Calu3 (cell line): ENCODE data around the gene OR2B2. TPM values are rescaled to one million over a fixed set of nuclear protein-coding genes. Genes with fewer than 3 reads are reported as not detected.

Experiments used
- BruUV-seq: library from RNA; stranded (reverse); fragments of 400-500 nt; replicated peaks from 2 replicates; lab custom pipeline; 2021; lab: Mats Ljungman, UMichigan
- CTCF ChIA-PET: fragments of 300-600 bp; sonication (Branson Sonifier 250); formaldehyde crosslinking; loops from one replicate; lab custom pipeline; 2022; ENCODE audit warnings: antibody characterized with exemption; lab: Charles Lee
- DNase-seq: peaks from one replicate; pipeline ENCODE4 v3.0.0; 2022
- H3K27ac Mint-ChIP-seq: one replicate; pipeline ENCODE4 v1.8.0; 2022; ENCODE audit warnings: mixed read lengths; ENCODE audit not compliant: unreplicated experiment
- H3K27me3 Mint-ChIP-seq: one replicate; pipeline ENCODE4 v1.8.0; 2022; ENCODE audit warnings: mixed read lengths; ENCODE audit not compliant: unreplicated experiment
- H3K36me3 Mint-ChIP-seq: one replicate; pipeline ENCODE4 v1.8.0; 2022; ENCODE audit warnings: mild to moderate bottlenecking, moderate library complexity, mixed read lengths; ENCODE audit not compliant: insufficient read depth, unreplicated experiment
- H3K4me1 Mint-ChIP-seq: one replicate; pipeline ENCODE4 v1.8.0; 2022; ENCODE audit warnings: mild to moderate bottlenecking, low read depth, mixed read lengths; ENCODE audit not compliant: unreplicated experiment
- H3K4me3 Mint-ChIP-seq: one replicate; pipeline ENCODE4 v1.8.0; 2022; ENCODE audit warnings: mild to moderate bottlenecking, low read depth, moderate library complexity, mixed read lengths; ENCODE audit not compliant: unreplicated experiment
- H3K9me3 Mint-ChIP-seq: one replicate; pipeline ENCODE4 v1.8.0; 2022; ENCODE audit warnings: low read depth, mixed read lengths; ENCODE audit not compliant: unreplicated experiment
- CTCF ChIP-seq: fragments of 200-600 bp; IDR thresholded peaks from one replicate; pipeline ENCODE4 v1.8.0; 2022; ENCODE audit warnings: antibody characterized with exemption; ENCODE audit not compliant: unreplicated experiment
- intact Hi-C: fragments of 100-400 bp; cut with micrococcal nuclease; formaldehyde crosslinking; loops from one replicate; pipeline ENCODE4 v1.10.0; 2022; ENCODE audit not compliant: unreplicated experiment
- total RNA-seq: library from RNA; stranded (reverse); gene quantifications from 2 replicates; pipeline ENCODE4 v1.2.3, GENCODE V29; 2022

The OR2B2 gene
- total RNA-seq, 1 experiment from 2014 or later: not detected

GRCh38 chr6:27889628-27890444 lies 22.4 kb downstream of the OR2B2 start:
- no peak overlapping the region for H3K4me3 Mint-ChIP-seq
- no peak overlapping the region for H3K27ac Mint-ChIP-seq
- no peak for DNase-seq
- no TSS peak for BruUV-seq
- H3K9me3 Mint-ChIP-seq: no peaks in the 10 kb centered on the region
- no peaks in the 10 kb centered on the region for H3K36me3 Mint-ChIP-seq
- no peak for TF ChIP-seq CTCF
- peaks cover 11% of the 10 kb centered on the region for H3K4me1 Mint-ChIP-seq
- CTCF ChIA-PET: interaction anchor here (0.5 to 1.6 kb wide), 13 partner anchors 16 to 1326 kb away, joined by 3 to 16 read pairs (median 4); a partner anchor contains a TSS
- intact Hi-C loops: loop anchor here (1.0 to 10.0 kb wide), 5 partner anchors 52 to 1673 kb away; a partner anchor contains a TSS
- no peaks in the 10 kb centered on the region for H3K27me3 Mint-ChIP-seq

DNA sequence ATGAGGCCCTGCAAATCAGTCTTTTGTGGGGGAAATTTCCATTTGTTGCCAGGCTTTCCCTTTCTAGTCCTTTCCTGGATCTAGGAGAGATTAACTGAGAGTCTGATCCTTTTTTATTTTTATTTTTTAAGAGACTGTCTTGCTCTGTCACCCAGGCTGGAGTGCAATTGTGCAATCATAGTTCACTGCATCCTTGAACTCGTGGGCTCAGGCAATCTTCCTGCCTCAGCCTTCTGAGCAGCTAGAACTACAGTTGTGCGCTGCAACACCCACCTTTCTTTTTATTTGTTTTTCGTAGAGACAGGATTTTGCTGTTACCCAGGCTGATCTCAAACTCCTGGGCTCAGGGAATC lies 22.9 kb downstream of the OR2B2 start:
- CTCF ChIA-PET: interaction anchor here (0.8 to 1.5 kb wide), 2 partner anchors 24 to 79 kb away, joined by 3 read pairs; a partner anchor contains a TSS
- no peaks in the 10 kb centered on the region for H3K27me3 Mint-ChIP-seq
- peaks cover 11% of the 10 kb centered on the region for H3K4me1 Mint-ChIP-seq
- no peak for TF ChIP-seq CTCF
- H3K9me3 Mint-ChIP-seq: no peaks in the 10 kb centered on the region
- BruUV-seq: no TSS peak
- no peak overlapping the region for H3K27ac Mint-ChIP-seq
- intact Hi-C loops: no loop called here
- H3K36me3 Mint-ChIP-seq: no peaks in the 10 kb centered on the region
- no peak for DNase-seq
- H3K4me3 Mint-ChIP-seq: no peak overlapping the region

- H3K9me3 Mint-ChIP-seq: no peaks in the 10 kb centered on the region
- TF ChIP-seq CTCF: no peak
- no peak for DNase-seq
- H3K27me3 Mint-ChIP-seq: no peaks in the 10 kb centered on the region
- BruUV-seq: no TSS peak
- CTCF ChIA-PET: interaction anchor here (1.5 kb wide), 1 partner anchor 79 kb away, joined by 3 read pairs; a partner anchor contains a TSS
- peaks cover 11% of the 10 kb centered on the region for H3K4me1 Mint-ChIP-seq
- H3K4me3 Mint-ChIP-seq: no peak overlapping the region
- no peaks in the 10 kb centered on the region for H3K36me3 Mint-ChIP-seq
- no peak overlapping the region for H3K27ac Mint-ChIP-seq
- intact Hi-C loops: no loop called here
These were observed 23.6 kb downstream of the OR2B2 start for GRCh38 chr6:27888566-27888965.

GRCh38 chr6:27886073-27886472 lies 26.1 kb downstream of the OR2B2 start:
- Mint-ChIP-seq H3K4me1 (peaks cover 11% of the 10 kb centered on the region), H3K4me3 (no peak overlapping the region), H3K9me3 (no peaks in the 10 kb centered on the region), H3K36me3 (no peaks in the 10 kb centered on the region), H3K27me3 (no peaks in the 10 kb centered on the region), H3K27ac (no peak overlapping the region)
- no TSS peak for BruUV-seq
- TF ChIP-seq CTCF: no peak
- intact Hi-C loops: no loop called here
- no peak for DNase-seq
- CTCF ChIA-PET: interaction anchor here (0.7 kb wide), 1 partner anchor 24 kb away, joined by 3 read pairs; no protein-coding TSS in a partner anchor
